Measurements from ENCODE around the gene DNMBP.

Gene DNMBP, protein sequence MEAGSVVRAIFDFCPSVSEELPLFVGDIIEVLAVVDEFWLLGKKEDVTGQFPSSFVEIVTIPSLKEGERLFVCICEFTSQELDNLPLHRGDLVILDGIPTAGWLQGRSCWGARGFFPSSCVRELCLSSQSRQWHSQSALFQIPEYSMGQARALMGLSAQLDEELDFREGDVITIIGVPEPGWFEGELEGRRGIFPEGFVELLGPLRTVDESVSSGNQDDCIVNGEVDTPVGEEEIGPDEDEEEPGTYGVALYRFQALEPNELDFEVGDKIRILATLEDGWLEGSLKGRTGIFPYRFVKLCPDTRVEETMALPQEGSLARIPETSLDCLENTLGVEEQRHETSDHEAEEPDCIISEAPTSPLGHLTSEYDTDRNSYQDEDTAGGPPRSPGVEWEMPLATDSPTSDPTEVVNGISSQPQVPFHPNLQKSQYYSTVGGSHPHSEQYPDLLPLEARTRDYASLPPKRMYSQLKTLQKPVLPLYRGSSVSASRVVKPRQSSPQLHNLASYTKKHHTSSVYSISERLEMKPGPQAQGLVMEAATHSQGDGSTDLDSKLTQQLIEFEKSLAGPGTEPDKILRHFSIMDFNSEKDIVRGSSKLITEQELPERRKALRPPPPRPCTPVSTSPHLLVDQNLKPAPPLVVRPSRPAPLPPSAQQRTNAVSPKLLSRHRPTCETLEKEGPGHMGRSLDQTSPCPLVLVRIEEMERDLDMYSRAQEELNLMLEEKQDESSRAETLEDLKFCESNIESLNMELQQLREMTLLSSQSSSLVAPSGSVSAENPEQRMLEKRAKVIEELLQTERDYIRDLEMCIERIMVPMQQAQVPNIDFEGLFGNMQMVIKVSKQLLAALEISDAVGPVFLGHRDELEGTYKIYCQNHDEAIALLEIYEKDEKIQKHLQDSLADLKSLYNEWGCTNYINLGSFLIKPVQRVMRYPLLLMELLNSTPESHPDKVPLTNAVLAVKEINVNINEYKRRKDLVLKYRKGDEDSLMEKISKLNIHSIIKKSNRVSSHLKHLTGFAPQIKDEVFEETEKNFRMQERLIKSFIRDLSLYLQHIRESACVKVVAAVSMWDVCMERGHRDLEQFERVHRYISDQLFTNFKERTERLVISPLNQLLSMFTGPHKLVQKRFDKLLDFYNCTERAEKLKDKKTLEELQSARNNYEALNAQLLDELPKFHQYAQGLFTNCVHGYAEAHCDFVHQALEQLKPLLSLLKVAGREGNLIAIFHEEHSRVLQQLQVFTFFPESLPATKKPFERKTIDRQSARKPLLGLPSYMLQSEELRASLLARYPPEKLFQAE (N-terminal part only)

DNA sequence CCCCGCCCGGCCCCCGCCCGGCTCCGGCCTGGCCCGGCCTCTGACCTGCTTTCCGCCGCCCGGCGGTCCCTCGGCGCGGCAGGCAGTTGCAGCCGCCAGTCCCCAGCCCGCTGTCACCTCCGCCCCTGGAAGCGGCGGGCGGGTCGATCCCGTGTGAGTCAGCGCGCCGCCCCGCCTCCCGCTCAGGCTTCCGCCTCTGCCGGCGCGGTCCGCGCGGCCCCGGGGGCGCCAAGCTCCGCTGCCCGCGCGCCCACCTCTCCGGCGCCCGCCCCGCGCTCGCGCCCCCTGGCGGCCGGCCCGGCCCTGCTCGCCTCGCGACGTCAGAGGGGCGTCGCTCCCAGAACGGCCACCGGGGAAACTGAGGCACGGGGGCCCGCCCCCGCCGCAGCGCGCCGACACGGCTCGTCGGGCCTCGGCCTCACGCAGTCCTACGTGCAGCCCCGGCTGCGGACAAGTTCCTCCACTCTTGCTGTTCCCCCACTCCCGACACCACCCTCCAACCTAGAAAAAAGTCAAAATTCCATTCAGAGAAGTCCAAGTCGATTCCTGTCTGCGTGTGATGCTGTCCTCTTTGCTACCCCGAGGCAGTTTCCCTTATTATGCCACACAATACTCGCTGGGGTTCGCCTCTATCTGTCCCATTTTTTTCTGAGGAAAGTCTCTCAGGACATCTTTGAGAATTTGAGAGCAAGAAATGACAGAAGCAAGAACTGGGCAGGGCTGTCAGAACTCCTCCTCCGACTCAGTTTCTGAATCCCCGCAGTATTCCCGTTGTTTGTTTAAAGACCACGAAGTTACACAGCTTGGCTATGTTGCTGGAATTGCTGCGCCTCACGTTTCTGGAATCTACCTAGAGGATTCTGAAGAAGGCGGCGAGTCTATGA, at the start of gene DNMBP:
Gene DNMBP, minus strand, starts transcription at position 155 of the 884 bp plus-strand sequence. CDS start 37,823 bp downstream, outside the sequence.
- DNase-seq (ENCODE audit: low read depth in 2 of 2), result peak; percentile 49 to 58

DNA sequence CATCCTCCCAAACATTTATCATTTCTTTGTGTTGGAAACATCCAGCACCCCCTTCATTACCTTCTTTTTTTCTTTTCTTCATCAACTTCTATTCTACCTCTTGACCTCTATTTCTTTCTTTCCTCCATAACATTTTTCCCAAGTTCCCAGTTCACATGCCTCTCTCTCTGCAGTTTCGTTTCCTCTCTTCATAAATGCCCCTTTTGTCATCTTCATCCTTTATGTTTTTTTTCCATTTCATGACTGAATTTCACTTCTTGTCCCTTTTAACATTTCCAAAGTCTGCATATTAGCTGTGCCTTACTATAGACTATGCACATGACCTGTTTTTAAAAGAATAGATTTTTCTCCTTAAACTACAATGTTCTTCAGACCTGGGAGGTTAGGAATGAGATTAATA, 48.2 kb upstream of the DNMBP start:
- no peak for DNase-seq (ENCODE audit: low read depth in 2 of 2)

DNA sequence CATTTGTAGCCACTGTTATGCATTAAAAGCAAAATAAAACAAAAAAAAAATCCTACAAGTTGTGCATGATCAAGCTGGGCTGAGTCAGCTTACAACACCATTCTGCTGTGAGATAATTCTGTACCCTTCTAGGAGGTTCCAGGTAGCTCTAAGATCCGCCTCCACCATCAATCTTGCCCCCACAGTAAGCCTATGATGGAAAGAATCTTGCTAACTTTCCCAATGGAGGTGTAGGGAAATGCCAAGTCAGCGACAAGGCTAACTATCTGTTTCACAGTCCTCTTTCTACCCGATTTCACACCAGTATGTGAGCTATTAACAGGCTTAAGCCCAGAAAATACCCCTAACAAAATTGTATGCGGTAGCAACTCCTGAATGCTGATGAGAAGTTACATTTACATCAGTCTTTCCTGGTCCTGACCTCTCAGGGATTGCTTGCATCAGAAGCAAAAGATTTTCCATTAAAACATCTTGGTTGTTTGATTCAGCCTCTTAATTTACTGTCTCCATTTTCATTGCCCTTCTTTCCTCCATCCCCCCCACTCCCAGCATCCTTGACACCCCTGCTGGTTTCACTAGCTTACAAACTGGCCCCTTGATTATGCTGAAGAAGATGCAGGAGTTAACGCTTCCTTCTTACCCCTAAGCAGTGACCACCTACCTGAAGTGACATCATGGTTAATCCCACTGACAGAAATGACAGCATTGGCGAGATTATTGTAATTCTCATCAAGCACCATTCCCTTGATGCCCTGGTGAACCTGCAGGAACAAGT, 44.1 kb upstream of the DNMBP start:
- no peak for DNase-seq (ENCODE audit: low read depth in 2 of 2)

DNA sequence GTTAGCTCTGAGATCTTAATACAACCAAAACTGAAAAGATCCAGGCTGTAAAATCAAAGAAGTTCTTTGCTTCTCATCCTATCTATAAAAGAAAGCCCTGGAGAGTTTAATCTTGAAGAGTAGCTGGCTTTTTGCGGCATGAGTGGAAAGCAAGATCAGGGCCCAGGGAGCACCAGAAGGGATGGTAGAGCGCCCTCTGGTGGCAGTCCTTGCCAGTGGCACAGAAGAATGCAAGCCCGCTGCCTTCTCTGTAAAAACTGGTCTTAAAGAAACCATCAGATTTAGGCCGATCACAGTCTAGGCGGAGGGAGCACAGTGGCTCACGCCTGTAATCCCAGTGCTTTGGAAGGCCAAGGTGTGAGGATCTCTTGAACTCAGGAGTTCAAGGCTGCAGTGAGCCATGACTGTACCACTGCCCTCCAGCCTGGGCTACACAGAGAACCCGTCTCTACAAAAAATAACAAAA, 36.3 kb upstream of the DNMBP start:
- DNase-seq (ENCODE audit: low read depth in 2 of 2), result peak; percentile 45 to 48

DNA sequence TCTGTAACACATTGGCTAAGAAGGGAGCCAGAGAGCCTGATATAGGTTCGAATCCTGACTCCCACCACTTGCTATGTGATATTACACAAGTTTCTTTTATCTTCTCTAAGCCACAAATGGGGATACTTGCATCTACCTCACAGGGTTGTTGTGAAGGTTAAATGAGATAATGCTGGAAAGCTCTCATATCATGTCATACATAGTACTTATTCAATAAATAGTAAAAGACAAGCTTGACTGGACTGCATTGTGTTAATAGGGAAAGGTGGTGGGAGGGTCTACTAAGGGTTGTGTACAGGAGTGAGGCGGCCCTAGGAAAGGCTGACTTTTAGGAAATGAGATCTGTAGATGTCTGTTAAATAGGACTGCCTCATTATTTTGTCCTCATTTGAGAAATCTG, 35.8 kb upstream of the DNMBP start:
- DNase-seq (ENCODE audit: low read depth in 2 of 2), result no peak

DNA sequence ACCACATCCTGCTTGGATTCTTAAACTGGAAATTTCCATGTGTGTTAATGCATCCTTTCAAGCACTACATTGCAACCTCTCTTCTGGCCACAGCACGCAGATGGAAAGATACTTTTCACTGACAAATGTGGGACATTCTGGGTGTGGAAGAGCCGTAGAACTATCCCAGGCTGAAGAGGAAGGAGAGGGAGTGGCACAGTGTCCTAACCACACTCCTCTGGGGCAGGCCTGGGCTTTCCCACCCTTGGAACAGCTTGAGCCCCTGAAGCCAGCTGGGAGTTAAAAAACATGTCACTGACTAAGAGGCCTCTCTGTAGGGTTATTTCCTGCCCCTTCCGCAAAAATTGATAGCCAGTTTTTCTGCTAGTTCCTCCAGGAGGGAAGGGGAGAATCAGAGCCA, 34.0 kb upstream of the DNMBP start:
- no peak for DNase-seq (ENCODE audit: low read depth in 2 of 2)

DNA sequence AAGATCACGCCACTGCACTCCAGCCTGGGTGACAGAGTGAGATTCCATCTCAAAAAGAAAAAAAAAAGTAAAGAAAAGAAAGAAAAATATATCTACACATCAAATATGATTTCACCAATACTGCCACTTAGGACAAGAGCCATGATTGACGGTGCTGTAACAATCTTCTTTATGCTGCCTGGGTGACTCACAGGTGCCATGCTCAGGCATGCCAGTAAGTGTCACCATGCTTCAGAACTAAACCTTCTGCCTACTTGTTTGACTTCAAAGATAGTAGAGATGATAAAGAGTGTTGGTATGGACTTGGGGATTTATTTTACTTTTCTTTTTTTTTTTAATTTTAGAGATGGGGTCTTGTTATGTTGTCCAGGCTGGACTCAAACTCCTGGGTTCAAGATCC, 33.6 kb upstream of the DNMBP start:
- DNase-seq (ENCODE audit: low read depth in 2 of 2), result no peak

DNA sequence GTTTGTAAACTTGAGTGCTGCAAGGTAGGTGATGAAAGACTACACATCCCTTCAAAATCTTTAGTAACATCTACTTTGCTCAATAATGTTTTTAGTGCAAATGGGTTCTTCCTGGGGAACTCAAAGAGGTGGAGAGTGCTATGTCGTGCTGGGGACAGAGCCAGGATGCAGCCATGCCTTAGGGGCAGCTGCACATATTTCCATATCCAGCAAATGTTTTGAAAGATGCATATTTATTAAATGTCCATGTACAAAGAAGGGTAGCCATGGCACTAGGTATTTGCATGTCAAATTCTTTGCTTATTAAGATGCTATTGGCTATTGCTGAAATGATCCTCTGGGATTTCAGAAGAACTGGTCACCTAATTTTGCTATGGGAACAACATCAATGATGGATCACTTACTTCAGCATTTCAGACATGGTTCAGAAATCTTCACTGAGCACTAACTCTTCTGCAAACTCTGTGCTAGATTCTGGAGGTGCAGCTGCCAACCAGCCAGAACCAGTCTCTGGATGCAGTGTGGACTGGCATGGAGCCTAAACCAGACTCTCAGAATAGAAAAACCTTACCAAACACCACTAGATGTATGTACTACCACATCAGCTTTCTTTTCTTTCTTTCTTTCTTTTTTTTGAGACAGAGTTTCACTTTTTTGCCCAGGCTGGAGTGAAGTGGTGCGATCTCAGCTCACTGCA, 31.7 kb upstream of the DNMBP start:
- no peak for DNase-seq (ENCODE audit: low read depth in 2 of 2)

DNA sequence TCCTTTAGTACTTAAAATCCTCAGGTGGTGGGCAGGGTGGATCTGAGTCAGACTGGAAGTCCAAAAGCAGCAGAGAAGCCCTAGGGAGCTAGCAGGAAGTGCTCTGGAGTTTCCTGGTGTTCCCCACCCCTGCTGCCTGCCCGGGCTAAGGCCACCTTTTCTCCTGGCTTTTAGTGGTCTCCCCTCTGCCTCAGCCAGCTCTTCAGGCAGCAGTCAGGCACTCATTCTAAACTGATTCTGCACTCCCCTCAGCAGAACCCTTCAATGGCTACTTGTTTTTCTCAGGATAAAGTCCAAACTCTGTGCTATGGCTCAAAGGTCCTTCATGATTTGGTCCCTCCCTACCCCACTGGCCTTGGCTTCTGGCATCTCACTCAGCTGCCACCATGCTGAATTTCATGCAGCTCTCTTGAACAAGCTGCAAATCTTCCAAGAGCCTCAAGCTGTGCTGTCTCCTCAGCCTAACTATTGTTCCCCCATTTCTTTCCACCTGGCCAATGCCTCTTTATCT, 28.9 kb upstream of the DNMBP start:
- no peak for DNase-seq (ENCODE audit: low read depth in 2 of 2)

DNA sequence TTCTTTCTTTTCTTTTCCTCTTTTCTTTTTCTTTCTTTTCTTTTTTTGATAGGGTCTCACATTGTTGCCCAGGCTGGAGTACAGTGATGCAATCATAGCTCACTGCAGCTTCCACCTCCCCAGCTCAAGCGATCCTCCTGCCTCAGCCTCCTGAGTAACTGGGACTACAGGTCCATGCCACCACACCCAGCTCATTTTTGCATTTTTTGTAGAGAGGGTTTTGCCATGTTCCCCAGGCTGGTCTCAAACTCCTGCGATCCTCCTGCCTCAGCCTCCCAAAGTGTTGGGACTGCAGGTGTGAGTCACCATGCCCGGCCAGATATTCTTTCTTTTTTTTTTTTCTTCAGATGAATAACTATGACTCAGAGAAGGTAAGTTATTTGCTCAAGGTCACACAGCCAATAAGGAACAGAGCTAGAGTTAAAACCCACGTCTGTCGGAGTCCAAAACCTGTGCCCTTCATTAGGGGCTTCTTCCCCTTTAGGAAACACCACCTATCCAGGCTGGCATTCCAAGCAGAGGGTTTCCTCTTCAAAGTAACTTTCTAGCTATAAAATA, 28.1 kb upstream of the DNMBP start:
- no peak for DNase-seq (ENCODE audit: low read depth in 2 of 2)

DNA sequence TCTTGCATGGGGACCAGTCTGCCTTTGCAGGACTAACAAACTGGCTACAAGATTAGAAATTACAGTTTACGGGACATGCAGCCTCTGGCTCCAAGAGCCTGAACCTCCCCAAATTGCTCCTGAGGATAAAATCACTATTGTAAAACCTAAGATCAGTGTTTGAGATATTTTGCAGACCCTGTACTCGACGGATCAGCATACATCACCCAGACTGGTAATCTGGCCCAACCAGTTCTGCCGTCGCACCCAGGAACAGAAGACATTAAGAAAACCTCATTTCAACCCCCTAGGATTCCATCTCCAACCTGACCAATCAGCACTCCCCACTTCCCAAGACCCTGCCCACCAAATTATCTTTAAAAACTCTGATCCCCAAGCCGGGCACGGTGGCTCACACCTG, 27.1 kb upstream of the DNMBP start:
- DNase-seq (ENCODE audit: low read depth in 2 of 2), result no peak

DNA sequence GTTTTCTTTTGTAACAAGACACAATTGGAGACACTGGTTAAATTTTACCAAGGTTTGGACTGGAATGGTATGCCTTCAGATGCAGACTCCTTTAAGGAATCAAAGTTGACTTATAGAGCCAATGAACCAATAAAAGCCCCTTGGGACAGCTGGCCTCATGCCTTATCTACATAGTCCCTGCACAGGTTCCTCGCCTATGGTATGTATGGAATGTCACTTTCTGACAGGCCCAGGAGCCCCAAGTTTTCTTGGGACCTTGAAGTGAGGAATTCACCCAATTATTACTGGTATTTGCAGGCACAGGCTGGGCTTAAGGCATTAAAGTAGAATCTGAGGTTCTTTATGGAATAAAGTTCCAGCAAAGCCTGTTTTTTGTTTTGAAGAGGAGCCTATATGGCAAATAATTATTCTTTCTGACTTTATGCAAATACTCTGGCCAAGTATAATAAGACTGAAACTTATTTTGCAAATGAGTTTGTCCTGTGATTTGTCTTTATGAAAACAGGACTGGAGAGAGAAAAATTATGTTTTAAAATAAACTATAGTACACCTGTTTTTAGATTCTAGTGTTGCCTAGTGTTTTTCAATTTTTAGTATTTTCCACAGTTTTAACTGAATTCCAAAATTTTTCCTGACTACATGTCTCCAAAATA, 24.1 kb upstream of the DNMBP start:
- DNase-seq (ENCODE audit: low read depth in 2 of 2), result no peak

DNA sequence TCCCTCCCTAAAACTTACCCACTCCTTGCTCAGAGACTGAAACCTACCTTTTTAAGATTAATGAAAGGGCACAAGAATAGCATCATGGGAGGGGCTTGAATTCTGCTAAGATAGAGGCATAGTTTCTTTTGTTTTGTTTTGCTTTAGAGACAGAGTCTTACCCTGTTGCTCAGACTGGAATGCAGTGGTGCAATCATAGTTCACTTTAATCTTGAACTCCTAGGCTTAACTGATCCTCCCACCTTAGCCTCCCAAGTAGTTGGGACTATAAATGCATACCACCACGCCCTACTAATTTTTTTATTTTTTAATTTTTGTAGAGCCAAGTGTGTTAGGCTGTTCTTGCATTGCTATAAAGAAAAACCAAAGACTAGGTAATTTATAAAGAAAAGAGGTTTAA, 17.7 kb upstream of the DNMBP start:
- no peak for DNase-seq (ENCODE audit: low read depth in 2 of 2)

DNA sequence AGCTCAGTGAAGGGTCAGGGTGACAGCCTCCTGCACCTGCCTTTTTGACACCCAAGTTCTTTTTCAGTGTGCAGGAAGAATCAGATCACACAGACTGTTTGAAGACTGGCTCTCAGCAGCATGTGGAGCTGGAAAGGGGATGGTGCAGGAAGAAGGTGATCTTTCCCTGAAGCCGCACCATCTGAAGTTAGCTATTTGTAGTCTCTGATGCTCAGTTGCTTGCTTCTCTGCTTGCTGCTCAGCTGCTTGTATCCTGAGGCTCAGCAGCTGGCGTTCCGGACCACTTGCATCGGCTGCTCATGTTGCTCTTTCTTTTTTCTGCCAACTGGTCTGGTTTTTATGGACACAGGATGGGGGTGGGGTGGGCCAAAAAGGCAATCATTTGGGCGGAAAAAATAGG, 15.8 kb upstream of the DNMBP start:
- no peak for DNase-seq (ENCODE audit: low read depth in 2 of 2)

DNA sequence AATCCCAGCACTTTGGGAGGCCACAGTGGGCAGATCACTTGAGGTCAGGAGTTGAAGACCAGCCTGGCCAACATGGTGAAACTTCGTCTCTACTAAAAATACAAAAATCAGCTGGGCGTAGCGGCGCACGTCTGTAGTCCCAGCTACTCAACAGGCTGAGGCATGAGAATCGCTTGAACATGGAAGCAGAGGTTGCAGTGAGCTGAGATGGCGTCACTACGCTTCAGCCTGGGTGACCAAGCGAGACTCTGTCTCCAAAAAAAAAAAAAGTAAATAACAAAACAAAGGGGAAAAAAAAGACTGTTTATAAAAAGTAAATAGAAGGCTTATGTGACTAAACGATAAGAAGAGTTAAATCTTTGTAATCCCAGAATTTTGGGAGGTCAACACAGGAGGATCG, 15.0 kb upstream of the DNMBP start:
- no peak for DNase-seq (ENCODE audit: low read depth in 2 of 2)

DNA sequence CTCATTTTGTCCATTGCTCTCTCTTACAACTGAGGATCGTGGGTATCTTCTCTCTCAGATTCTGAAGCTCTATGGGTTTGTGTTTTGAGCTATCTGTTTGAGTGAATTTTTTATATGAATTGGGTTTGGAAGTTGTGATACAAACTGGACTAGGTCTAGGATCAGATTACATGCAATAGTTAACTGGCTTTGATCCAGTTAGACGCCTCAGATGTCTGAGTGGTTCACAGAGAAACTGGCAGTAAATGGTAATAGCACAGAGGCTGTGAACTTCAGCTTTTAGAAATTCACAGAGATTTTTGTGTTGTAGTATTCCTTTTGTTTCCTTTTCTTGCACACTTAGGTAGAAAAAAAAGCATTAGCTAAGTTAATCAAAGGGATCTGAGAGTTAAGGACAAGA, 12.7 kb upstream of the DNMBP start:
- no peak for DNase-seq (ENCODE audit: low read depth in 2 of 2)

DNA sequence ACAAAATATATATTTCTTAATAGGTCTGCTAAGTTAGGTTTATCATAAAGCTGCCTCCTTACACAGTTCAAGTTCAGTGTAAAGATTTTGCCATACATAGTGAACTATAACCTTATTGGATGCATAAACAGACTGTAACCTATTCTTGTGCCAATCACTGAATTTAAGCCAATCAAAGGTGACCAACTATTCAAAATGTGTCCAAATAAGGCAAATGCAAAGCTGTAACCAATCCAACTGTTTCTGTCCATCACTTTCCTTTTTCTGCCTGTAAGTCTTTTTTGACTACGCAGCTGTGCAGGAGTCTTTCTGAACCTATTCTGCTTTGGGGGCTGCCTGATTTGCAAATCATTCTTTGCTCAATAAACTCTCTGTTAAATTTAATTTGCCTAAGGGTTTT, 11.6 kb upstream of the DNMBP start:
- DNase-seq (ENCODE audit: low read depth in 2 of 2), result no peak

DNA sequence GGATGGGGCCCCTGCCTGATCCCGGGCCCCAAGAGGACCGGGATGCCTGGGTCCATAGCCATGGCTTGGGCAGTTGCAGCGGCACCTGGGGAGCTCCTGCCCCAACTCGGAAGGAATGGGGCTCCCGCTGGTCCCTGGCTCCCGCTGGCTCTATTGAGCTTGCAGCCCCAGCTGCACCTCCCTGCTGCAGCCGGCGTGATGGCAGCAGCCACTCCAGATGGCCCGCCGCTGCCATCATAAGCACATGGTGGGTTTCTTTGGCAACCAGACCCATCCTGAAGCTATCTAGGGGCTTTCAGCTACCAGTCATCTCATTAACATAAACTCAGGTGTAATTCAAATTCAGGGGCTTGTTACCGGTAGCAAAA, 11.1 kb upstream of the DNMBP start:
- no peak for DNase-seq (ENCODE audit: low read depth in 2 of 2)
